GM18517 (cell line): ENCODE results near the gene LRRC8C.

Experiments used
- ATAC-seq: cut with Tn5 transposase; IDR thresholded peaks from one replicate; pipeline ENCODE4 v1.9.1; 2021; ENCODE audit warnings: mild to moderate bottlenecking, moderate library complexity; ENCODE audit not compliant: unreplicated experiment

LRRC8C gene

DNA sequence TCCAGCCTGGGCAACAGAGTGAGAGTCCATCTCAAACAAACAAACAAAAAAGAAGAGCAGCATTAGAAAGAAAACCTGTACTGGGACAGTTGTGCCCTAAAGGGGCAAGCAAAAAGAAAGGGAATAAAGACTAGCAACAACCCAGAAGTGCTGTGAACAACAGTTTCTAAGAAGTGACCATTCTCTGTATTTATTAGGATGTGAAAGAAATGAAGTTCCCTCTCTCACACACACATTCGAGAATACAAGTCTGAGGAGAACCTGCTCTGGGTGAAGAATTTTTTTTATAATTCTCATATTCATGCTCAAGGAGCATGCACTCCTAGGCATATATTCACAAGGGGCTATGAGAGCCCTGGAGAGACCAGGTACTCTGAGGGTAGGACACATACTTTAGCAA lies 128.4 kb downstream of the LRRC8C start:
- ATAC-seq = no peak

DNA sequence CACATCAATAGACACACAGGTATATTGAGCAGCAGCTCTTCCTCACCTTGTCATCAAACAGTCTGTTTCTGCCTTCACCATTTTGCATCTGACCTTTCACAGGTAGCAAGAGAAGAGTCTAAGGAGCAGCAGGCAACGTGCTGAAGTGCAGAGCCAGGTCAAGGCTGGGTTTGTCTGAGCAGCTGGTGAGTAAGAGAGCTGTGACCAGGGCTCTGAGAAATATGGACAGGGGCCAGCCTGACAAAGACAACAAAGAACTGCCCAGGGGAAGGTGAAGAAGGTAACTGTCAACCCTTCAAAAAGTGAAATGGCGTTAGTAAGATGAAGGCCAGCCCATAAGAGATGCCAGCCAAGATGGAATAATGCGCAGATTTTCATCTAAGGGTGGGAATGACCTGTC lies 129.0 kb downstream of the LRRC8C start:
- no peak for ATAC-seq

DNA sequence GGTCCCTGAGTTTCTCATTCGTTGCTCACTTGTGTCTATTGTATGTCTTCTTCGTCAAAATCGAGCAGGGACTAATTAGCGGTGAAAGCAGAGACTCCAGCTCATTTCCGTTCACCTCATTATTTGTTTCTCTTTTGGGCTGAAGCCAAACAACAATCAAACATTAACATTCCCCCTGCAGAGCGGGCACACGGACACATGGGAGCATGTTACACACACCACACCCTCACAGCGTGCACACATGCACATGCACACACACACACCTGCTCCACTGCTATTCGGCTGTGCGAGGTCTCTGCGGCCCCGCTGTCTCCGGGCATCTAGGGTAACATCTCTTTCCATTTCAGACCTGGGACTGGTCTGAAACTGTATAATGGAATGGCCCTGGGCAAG lies 129.5 kb downstream of the LRRC8C start:
- no peak for ATAC-seq

DNA sequence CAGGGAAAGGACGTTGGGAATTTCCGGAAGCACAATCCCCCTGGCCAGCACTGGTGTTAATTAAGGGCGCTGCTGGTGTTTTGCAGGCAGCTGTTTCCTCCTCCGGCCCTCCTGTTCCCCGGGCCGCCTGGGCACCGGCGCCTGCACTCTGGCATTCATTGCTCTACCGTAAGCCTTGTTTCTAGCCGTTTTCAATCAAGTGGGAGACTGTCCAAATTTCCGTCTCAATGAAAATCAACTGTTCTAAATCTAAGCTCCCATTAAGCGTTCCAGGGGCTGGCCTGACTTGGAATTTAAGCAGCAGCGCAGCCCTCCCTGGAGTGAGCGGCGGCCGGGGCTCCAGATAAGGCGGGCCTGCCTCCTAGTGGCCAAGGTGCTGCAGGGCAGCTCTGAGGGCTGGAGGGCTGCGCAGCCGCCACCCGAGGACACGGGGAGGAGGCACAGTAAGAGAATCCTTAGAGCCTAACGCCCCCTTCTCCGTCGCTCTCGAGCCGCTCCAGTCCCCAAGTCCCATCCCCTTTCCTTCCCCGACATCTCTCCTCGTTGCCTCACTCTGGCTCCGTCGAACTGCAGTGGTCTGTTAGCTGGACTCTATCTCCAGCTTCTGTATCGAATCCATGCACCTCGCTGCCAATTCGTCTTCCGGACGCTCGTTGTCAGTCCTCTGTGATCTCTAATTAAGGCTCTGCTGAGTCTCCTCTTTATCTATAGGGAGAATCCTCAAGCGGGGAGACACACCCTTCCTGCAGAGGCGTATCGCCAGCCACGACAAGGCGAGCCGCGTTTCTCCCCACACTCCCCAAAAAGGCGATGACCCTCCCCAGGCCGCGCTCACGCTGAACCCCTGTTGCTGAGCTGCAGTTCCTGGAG lies 130.1 kb downstream of the LRRC8C start:
- ATAC-seq = peak; percentile 91

DNA sequence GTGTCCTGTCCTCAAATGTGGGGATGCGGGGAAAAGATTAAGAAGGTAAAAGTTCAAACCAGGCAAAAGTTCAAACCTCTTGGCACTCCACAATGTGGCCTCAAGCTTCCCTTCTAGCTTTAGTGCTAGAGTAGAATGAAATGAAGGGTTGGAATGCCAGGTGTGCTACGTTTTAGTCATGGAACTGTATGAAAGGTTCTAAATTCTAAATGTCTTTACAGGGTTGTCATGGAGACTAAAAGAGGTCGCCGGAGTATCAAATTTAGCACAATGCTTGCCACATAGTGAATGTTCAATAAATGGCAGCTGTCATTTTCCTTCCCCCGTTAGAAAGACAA lies 130.7 kb downstream of the LRRC8C start:
- ATAC-seq = no peak

DNA sequence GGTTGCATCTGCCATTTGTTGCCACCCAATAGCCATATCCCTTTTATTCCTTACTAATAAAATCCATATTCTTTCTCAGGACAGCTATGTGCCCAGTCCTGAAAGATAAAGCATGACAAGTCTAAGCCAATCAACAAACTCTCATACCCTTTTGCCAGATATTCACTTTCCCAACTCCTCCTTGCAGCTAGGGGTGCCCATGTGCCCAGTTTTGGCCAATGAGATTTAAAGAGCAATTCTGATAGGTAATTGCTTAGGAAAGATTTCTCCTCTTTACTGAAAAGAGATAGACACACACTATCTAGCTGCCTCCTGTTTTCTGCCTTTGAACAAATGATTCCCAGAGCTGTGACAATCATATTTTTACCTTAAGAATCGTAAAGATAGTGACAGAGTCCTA lies 132.9 kb downstream of the LRRC8C start:
- ATAC-seq = no peak

DNA sequence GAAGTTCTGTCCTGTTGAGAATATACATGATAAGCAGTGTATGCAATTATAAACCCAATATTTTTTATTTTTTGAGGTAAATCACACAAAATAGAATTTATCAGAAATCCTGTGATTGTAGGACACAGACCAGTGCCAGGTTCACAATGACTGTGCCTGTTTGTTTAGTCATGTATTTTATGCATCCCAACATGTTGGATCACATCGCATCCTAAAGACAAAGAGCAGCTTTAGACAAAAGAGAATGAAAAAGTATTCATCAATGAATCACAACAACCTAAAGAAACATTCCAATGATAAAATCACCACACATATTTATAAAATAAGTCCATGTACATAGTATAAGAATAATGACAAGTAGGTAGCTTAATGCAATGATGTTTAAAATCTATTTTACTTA lies 134.7 kb downstream of the LRRC8C start:
- no peak for ATAC-seq
